ENCODE results near the gene RAB11FIP5. TPM values are rescaled to one million over a fixed set of nuclear protein-coding genes. Genes with fewer than 3 reads are reported as not detected.

The RAB11FIP5 gene
- total RNA-seq, 1 donor from 2014 or later, result 13.5 TPM

- peaks cover 5% of the 10 kb centered on the region for H3K36me3 Mint-ChIP-seq (ENCODE audit: unreplicated experiment)
- TF ChIP-seq CTCF (IDR thresholded peaks at IDR 0.05; ENCODE audit: partially characterized antibody, unreplicated experiment), result no peak
- H3K4me1 Mint-ChIP-seq (ENCODE audit: low read depth, unreplicated experiment), result peaks cover 3% of the 10 kb centered on the region
- H3K4me3 Mint-ChIP-seq (ENCODE audit: unreplicated experiment), result no peak overlapping the region
- H3K9me3 Mint-ChIP-seq (ENCODE audit: unreplicated experiment), result peaks cover 3% of the 10 kb centered on the region
- H3K27me3 Mint-ChIP-seq (ENCODE audit: unreplicated experiment), result no peaks in the 10 kb centered on the region
- H3K27ac Mint-ChIP-seq (ENCODE audit: unreplicated experiment), result no peak overlapping the region
- no peak for DNase-seq
These were observed 77.9 kb downstream of the RAB11FIP5 start for GRCh38 chr2:73034661-73035375.

GRCh38 chr2:73033766-73034381 is 78.9 kb downstream of the RAB11FIP5 start:
- no peak overlapping the region for H3K27ac Mint-ChIP-seq (ENCODE audit: unreplicated experiment)
- no peak overlapping the region for H3K4me3 Mint-ChIP-seq (ENCODE audit: unreplicated experiment)
- H3K9me3 Mint-ChIP-seq (ENCODE audit: unreplicated experiment), result peaks cover 3% of the 10 kb centered on the region
- H3K4me1 Mint-ChIP-seq (ENCODE audit: low read depth, unreplicated experiment), result peaks cover 6% of the 10 kb centered on the region
- no peak for DNase-seq
- H3K27me3 Mint-ChIP-seq (ENCODE audit: unreplicated experiment), result no peaks in the 10 kb centered on the region
- TF ChIP-seq CTCF (IDR thresholded peaks at IDR 0.05; ENCODE audit: partially characterized antibody, unreplicated experiment), result no peak
- peaks cover 5% of the 10 kb centered on the region for H3K36me3 Mint-ChIP-seq (ENCODE audit: unreplicated experiment)

- no peak for TF ChIP-seq CTCF (IDR thresholded peaks at IDR 0.05; ENCODE audit: partially characterized antibody, unreplicated experiment)
- no peak overlapping the region for H3K27ac Mint-ChIP-seq (ENCODE audit: unreplicated experiment)
- no peak for DNase-seq
- H3K4me3 Mint-ChIP-seq (ENCODE audit: unreplicated experiment), result no peak overlapping the region
- H3K4me1 Mint-ChIP-seq (ENCODE audit: low read depth, unreplicated experiment), result peaks cover 10% of the 10 kb centered on the region
- H3K27me3 Mint-ChIP-seq (ENCODE audit: unreplicated experiment), result no peaks in the 10 kb centered on the region
- peaks cover 5% of the 10 kb centered on the region for H3K36me3 Mint-ChIP-seq (ENCODE audit: unreplicated experiment)
- peaks cover 3% of the 10 kb centered on the region for H3K9me3 Mint-ChIP-seq (ENCODE audit: unreplicated experiment)
These were observed 79.5 kb downstream of the RAB11FIP5 start for GRCh38 chr2:73033142-73033765.

- no peak for TF ChIP-seq CTCF (IDR thresholded peaks at IDR 0.05; ENCODE audit: partially characterized antibody, unreplicated experiment)
- H3K4me1 Mint-ChIP-seq (ENCODE audit: low read depth, unreplicated experiment), result peaks cover 11% of the 10 kb centered on the region
- no peaks in the 10 kb centered on the region for H3K27me3 Mint-ChIP-seq (ENCODE audit: unreplicated experiment)
- H3K36me3 Mint-ChIP-seq (ENCODE audit: unreplicated experiment), result peaks cover 5% of the 10 kb centered on the region
- H3K9me3 Mint-ChIP-seq (ENCODE audit: unreplicated experiment), result peaks cover 3% of the 10 kb centered on the region
- H3K4me3 Mint-ChIP-seq (ENCODE audit: unreplicated experiment), result no peak overlapping the region
- no peak overlapping the region for H3K27ac Mint-ChIP-seq (ENCODE audit: unreplicated experiment)
- no peak for DNase-seq
These were observed 80.0 kb downstream of the RAB11FIP5 start for GRCh38 chr2:73032702-73033097.
